Gastroesophageal sphincter (tissue), 3 donors: ENCODE measurements around the gene ABCC11.

ENCODE experiments used
- CTCF ChIP-seq, 4 experiments: fragments of 200-600 bp in 2 of 4; fragments of 450-650 bp in 2 of 4; sonication (generic) in 1 of 4; IDR thresholded peaks; one replicate each; pipeline ENCODE4 v1.5.1; 2017 to 2019; ENCODE audit warnings: antibody characterized with exemption in 4 of 4, mild to moderate bottlenecking in 2 of 4, moderate library complexity in 2 of 4
- POLR2AphosphoS5 ChIP-seq: sonication (generic); formaldehyde crosslinking; IDR thresholded peaks from one replicate; pipeline ENCODE4 v1.6.1; 2017; ENCODE audit warnings: antibody characterized with exemption

GRCh38 chr16:48225456-48225855 lies 21.9 kb downstream of the ABCC11 start:
- TF ChIP-seq CTCF (IDR thresholded peaks at IDR 0.05) (no peak), POLR2AphosphoS5 (no peak)
